ENCODE data around the gene RDX.
"Not testable (repeated sequence)": the region's sequence is repeated elsewhere in the genome, so short reads cannot be mapped to it uniquely, and the experiment has no call there.

RDX gene

GRCh38 chr11:110293389-110293788 is 3.0 kb downstream of the RDX start:
- Histone ChIP-seq H3K4me2 (ENCODE audit: low read depth, low read length, poor library complexity, severe bottlenecking) (peak overlapping the region; percentile 90), H2AFZ (ENCODE audit: low read length) (no peak overlapping the region), H3K4me3 (ENCODE audit: low read length, poor library complexity, severe bottlenecking) (peak overlapping the region; percentile 98), H3K9me3 (ENCODE audit: insufficient read depth, low read depth, low read length) (no peaks in the 10 kb centered on the region), H3F3A (ENCODE audit: low read depth) (0 out of 2 replicates have a peak, but pooled peaks cover 4% of the 10 kb centered on the region), H3K9me2 (replicated peaks; ENCODE audit: low read depth, low read length) (no peaks in the 10 kb centered on the region), H3K36me3 (ENCODE audit: insufficient read depth, low read length) (no peaks in the 10 kb centered on the region), H3K9ac (ENCODE audit: low read depth, low read length, poor library complexity, severe bottlenecking) (peak overlapping the region; percentile 96), H3K79me2 (ENCODE audit: insufficient read depth, low read length) (peaks cover 76% of the 10 kb centered on the region), H4K20me1 (ENCODE audit: insufficient read depth, low read length, poor library complexity, severe bottlenecking) (peaks cover 68% of the 10 kb centered on the region), H3K4me1 (ENCODE audit: insufficient read depth, low read length, poor library complexity, severe bottlenecking) (peaks cover 50% of the 10 kb centered on the region), H3K27me3 (ENCODE audit: insufficient read depth, low read length, poor library complexity, severe bottlenecking) (peaks cover 6% of the 10 kb centered on the region)
- TF ChIP-seq CTCF (conservative IDR thresholded peaks at IDR 0.05; ENCODE audit: low read length) = no peak
- TF ChIP-seq EZH2phosphoT487 (IDR thresholded peaks at IDR 0.05; ENCODE audit: borderline replicate concordance) = no peak

- peaks cover 57% of the 10 kb centered on the region for H3K4me1 ChIP-seq (ENCODE audit: insufficient read depth, low read length, poor library complexity, severe bottlenecking)
- H3K27me3 ChIP-seq (ENCODE audit: insufficient read depth, low read length, poor library complexity, severe bottlenecking); H3K9me3 ChIP-seq (ENCODE audit: insufficient read depth, low read depth, low read length); H3K9ac ChIP-seq (ENCODE audit: low read depth, low read length, poor library complexity, severe bottlenecking); H3K9me2 ChIP-seq (replicated peaks; ENCODE audit: low read depth, low read length); H3K4me3 ChIP-seq (ENCODE audit: low read length, poor library complexity, severe bottlenecking); H2AFZ ChIP-seq (ENCODE audit: low read length); H3K36me3 ChIP-seq (ENCODE audit: insufficient read depth, low read length): not testable (repeated sequence)
- H3K4me2 ChIP-seq (ENCODE audit: low read depth, low read length, poor library complexity, severe bottlenecking) = peak overlapping the region; percentile 90
- peaks cover 10% of the 10 kb centered on the region; the same call in 1 of the 2 replicates for H3F3A ChIP-seq (ENCODE audit: low read depth)
- H3K79me2 ChIP-seq (ENCODE audit: insufficient read depth, low read length) = peaks cover 88% of the 10 kb centered on the region
- H4K20me1 ChIP-seq (ENCODE audit: insufficient read depth, low read length, poor library complexity, severe bottlenecking) = peaks cover 81% of the 10 kb centered on the region
These were observed 4.3 kb downstream of the RDX start for GRCh38 chr11:110292146-110292545.

- Histone ChIP-seq H3K4me2 (ENCODE audit: low read depth, low read length, poor library complexity, severe bottlenecking) (peak overlapping the region; percentile 90), H4K20me1 (ENCODE audit: insufficient read depth, low read length, poor library complexity, severe bottlenecking) (peaks cover 91% of the 10 kb centered on the region), H3F3A (ENCODE audit: low read depth) (peaks cover 6% of the 10 kb centered on the region; the same call in 1 of the 2 replicates), H3K4me1 (ENCODE audit: insufficient read depth, low read length, poor library complexity, severe bottlenecking) (peaks cover 52% of the 10 kb centered on the region), H3K79me2 (ENCODE audit: insufficient read depth, low read length) (peaks cover 99% of the 10 kb centered on the region), H3K9me2 (replicated peaks; ENCODE audit: low read depth, low read length) (no peaks in the 10 kb centered on the region), H3K27me3 (ENCODE audit: insufficient read depth, low read length, poor library complexity, severe bottlenecking) (peaks cover under 1% of the 10 kb centered on the region), H3K9ac (ENCODE audit: low read depth, low read length, poor library complexity, severe bottlenecking) (no peak overlapping the region), H3K9me3 (ENCODE audit: insufficient read depth, low read depth, low read length) (no peaks in the 10 kb centered on the region), H2AFZ (ENCODE audit: low read length) (no peak overlapping the region), H3K4me3 (ENCODE audit: low read length, poor library complexity, severe bottlenecking) (peak overlapping the region; percentile 8), H3K36me3 (ENCODE audit: insufficient read depth, low read length) (no peaks in the 10 kb centered on the region)
- TF ChIP-seq CTCF (conservative IDR thresholded peaks at IDR 0.05; ENCODE audit: low read length) (no peak), EZH2phosphoT487 (IDR thresholded peaks at IDR 0.05; ENCODE audit: borderline replicate concordance) (no peak)
These were observed 5.7 kb downstream of the RDX start for GRCh38 chr11:110290591-110291334.

- Histone ChIP-seq H3K36me3 (ENCODE audit: insufficient read depth, low read length) (no peaks in the 10 kb centered on the region), H3K27me3 (ENCODE audit: insufficient read depth, low read length, poor library complexity, severe bottlenecking) (no peaks in the 10 kb centered on the region), H3K9me3 (ENCODE audit: insufficient read depth, low read depth, low read length) (no peaks in the 10 kb centered on the region), H3K4me2 (ENCODE audit: low read depth, low read length, poor library complexity, severe bottlenecking) (no peak overlapping the region), H3K79me2 (ENCODE audit: insufficient read depth, low read length) (peaks cover 98% of the 10 kb centered on the region), H2AFZ (ENCODE audit: low read length) (no peak overlapping the region), H3K4me3 (ENCODE audit: low read length, poor library complexity, severe bottlenecking) (no peak overlapping the region), H3F3A (ENCODE audit: low read depth) (peaks cover 6% of the 10 kb centered on the region; the same call in 1 of the 2 replicates), H3K9ac (ENCODE audit: low read depth, low read length, poor library complexity, severe bottlenecking) (no peak overlapping the region), H3K9me2 (replicated peaks; ENCODE audit: low read depth, low read length) (no peaks in the 10 kb centered on the region), H4K20me1 (ENCODE audit: insufficient read depth, low read length, poor library complexity, severe bottlenecking) (peaks cover 79% of the 10 kb centered on the region), H3K4me1 (ENCODE audit: insufficient read depth, low read length, poor library complexity, severe bottlenecking) (peaks cover 51% of the 10 kb centered on the region)
- TF ChIP-seq EZH2phosphoT487 (IDR thresholded peaks at IDR 0.05; ENCODE audit: borderline replicate concordance) = no peak
- TF ChIP-seq CTCF (conservative IDR thresholded peaks at IDR 0.05; ENCODE audit: low read length) = no peak
These were observed 6.9 kb downstream of the RDX start for GRCh38 chr11:110289472-110289871.
